PC-3 (cell line): Measurements from ENCODE around the gene MPP2. TPM values are rescaled to one million over a fixed set of nuclear protein-coding genes. Genes with fewer than 3 reads are reported as not detected.
"Not testable (repeated sequence)": the region's sequence is repeated elsewhere in the genome, so short reads cannot be mapped to it uniquely, and the experiment has no call there.

Experiments used
- ATAC-seq: fragments of 200-7000 bp; cut with Tn5 transposase; 2 replicates; pipeline ENCODE4 v1.9.1; 2020; ENCODE audit warnings: mild to moderate bottlenecking, moderate library complexity
- BruUV-seq: library from RNA; stranded (reverse); fragments of 400-500 nt; replicated peaks from 2 replicates; lab custom pipeline; 2021; lab: Mats Ljungman, UMichigan
- CTCF ChIA-PET: fragments of 300-600 bp; sonication (Branson Sonifier 250); formaldehyde crosslinking; loops from one replicate; lab custom pipeline; 2022; ENCODE audit warnings: antibody characterized with exemption; lab: Charles Lee
- POLR2A ChIA-PET: fragments of 300-600 bp; sonication (Branson Sonifier 250); formaldehyde crosslinking; loops from one replicate; lab custom pipeline; 2022; ENCODE audit warnings: antibody characterized with exemption; ENCODE audit not compliant: unreplicated experiment; lab: Charles Lee
- DNase-seq: peaks from one replicate; pipeline ENCODE4 v3.0.0-alpha.2; 2015
- H2AFZ ChIP-seq: fragments of 300-600 bp; sonication (generic); 2 replicates; pipeline ENCODE4 v1.6.0; 2016; ENCODE audit warnings: antibody characterized with exemption, low read length
- H3F3A ChIP-seq: fragments of 300-600 bp; sonication (generic); one replicate; pipeline ENCODE4 v1.6.0; 2017; ENCODE audit warnings: antibody characterized with exemption, low read length, control low read depth, mild to moderate bottlenecking; ENCODE audit not compliant: unreplicated experiment
- H3K27ac ChIP-seq: fragments of 300-600 bp; sonication (generic); 2 replicates; pipeline ENCODE4 v1.5.1; 2016; ENCODE audit warnings: mild to moderate bottlenecking, low read length
- H3K27me3 ChIP-seq: fragments of 300-600 bp; sonication (generic); 2 replicates; pipeline ENCODE4 v1.6.1; 2016; ENCODE audit warnings: low read length, mixed read lengths
- H3K36me3 ChIP-seq: fragments of 300-600 bp; sonication (generic); 2 replicates; pipeline ENCODE4 v1.6.1; 2016; ENCODE audit warnings: low read depth, mixed run types, low read length, mixed read lengths
- H3K4me1 ChIP-seq: fragments of 300-600 bp; sonication (generic); 2 replicates; pipeline ENCODE4 v1.5.1; 2016; ENCODE audit warnings: low read length; ENCODE audit not compliant: insufficient read depth
- H3K4me2 ChIP-seq: fragments of 300-600 bp; sonication (generic); 2 replicates; pipeline ENCODE4 v1.6.0; 2016; ENCODE audit warnings: low read length
- H3K4me3 ChIP-seq: fragments of 300-600 bp; sonication (generic); 2 replicates; pipeline ENCODE4 v1.5.1; 2016; ENCODE audit warnings: mild to moderate bottlenecking, low read length, mixed read lengths
- H3K79me2 ChIP-seq: fragments of 300-600 bp; sonication (generic); 2 replicates; pipeline ENCODE4 v1.6.1; 2017; ENCODE audit warnings: low read length, mixed read lengths
- H3K9ac ChIP-seq: fragments of 300-600 bp; sonication (generic); 2 replicates; pipeline ENCODE4 v1.6.0; 2016; ENCODE audit warnings: mild to moderate bottlenecking, low read length
- H3K9me2 ChIP-seq: fragments of 300-600 bp; sonication (generic); replicated peaks from 2 replicates; pipeline ENCODE4 v1.6.1; 2016; ENCODE audit warnings: mixed run types, low read length, mixed read lengths
- H3K9me3 ChIP-seq: fragments of 300-600 bp; sonication (generic); 2 replicates; pipeline ENCODE4 v1.6.1; 2016; ENCODE audit warnings: low read length, mixed read lengths
- H4K20me1 ChIP-seq: fragments of 300-600 bp; sonication (generic); 2 replicates; pipeline ENCODE4 v1.6.1; 2016; ENCODE audit warnings: low read length, mixed read lengths
- EZH2 ChIP-seq: fragments of 300-600 bp; sonication (generic); IDR thresholded peaks from one replicate; pipeline ENCODE4 v1.6.1; 2017; ENCODE audit warnings: antibody characterized with exemption, mild to moderate bottlenecking, low read length; ENCODE audit not compliant: unreplicated experiment
- EZH2phosphoT487 ChIP-seq: fragments of 300-600 bp; sonication (generic); IDR thresholded peaks from 2 replicates; pipeline ENCODE4 v1.6.1; 2018; ENCODE audit warnings: mild to moderate bottlenecking, antibody characterized with exemption, low read length, borderline replicate concordance
- intact Hi-C: fragments of 100-400 bp; cut with micrococcal nuclease; formaldehyde crosslinking; loops from 2 replicates; pipeline ENCODE4 v1.9.0; 2023
- total RNA-seq: library from RNA; depleted of rRNA; stranded (reverse); fragments of >200 nt; gene quantifications from 2 replicates; pipeline ENCODE4 v1.2.3, GENCODE V29; 2014
- TF ChIP-seq, protein P1 (sequence below): fragments of 300-600 bp; sonication (generic); conservative IDR thresholded peaks from 2 replicates; pipeline ENCODE4 v1.5.1; 2017; ENCODE audit warnings: antibody characterized with exemption, low read depth, mild to moderate bottlenecking, low read length

MPP2 gene
- total RNA-seq, 1 experiment from 2014 or later, result 8.2 TPM

DNA sequence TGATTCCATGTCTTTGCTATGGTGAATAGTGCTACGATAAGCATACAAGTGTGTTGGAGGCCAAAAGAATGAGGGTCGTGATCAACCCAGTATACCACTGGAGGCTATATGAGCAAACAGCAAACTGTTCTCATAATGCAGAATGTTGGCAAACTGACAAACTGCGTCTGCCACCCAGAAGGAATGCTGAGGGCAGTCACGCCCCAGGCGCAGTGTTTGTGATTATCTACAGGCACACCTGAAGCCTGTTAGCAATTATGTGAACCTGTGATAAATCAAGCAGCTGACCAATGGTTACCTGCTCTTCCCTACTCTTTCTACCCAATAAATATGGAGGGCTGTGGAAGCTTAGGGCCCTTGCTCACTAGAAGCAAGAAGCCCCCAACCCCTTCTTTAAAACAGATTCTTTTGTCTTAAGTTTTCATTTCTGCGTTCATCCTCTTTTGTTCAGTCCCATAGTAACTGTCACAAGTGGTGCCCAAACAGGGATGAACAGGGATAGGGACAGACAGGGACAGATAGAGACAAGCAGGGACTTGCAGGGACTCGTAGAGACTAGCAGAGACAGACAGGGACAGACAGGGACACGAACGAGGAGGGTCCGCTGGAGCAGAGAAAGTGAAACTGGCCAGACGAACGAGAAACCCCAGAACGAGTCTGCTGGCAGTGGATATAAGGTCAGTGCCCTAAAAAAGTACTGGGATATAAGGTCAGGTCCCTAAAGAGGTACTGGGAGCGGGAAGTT lies 35.2 kb downstream of the MPP2 start:
- DNase-seq, result peak; percentile 36
- intact Hi-C loops, result no loop called here
- CTCF ChIA-PET, result no interaction called here
- H3F3A ChIP-seq, result no peaks in the 10 kb centered on the region
- no peak overlapping the region for H3K27ac ChIP-seq
- no peak for ATAC-seq
- H3K27me3 ChIP-seq, result peaks cover 25% of the 10 kb centered on the region
- H2AFZ ChIP-seq, result no peak overlapping the region
- TF ChIP-seq, protein P1, sequence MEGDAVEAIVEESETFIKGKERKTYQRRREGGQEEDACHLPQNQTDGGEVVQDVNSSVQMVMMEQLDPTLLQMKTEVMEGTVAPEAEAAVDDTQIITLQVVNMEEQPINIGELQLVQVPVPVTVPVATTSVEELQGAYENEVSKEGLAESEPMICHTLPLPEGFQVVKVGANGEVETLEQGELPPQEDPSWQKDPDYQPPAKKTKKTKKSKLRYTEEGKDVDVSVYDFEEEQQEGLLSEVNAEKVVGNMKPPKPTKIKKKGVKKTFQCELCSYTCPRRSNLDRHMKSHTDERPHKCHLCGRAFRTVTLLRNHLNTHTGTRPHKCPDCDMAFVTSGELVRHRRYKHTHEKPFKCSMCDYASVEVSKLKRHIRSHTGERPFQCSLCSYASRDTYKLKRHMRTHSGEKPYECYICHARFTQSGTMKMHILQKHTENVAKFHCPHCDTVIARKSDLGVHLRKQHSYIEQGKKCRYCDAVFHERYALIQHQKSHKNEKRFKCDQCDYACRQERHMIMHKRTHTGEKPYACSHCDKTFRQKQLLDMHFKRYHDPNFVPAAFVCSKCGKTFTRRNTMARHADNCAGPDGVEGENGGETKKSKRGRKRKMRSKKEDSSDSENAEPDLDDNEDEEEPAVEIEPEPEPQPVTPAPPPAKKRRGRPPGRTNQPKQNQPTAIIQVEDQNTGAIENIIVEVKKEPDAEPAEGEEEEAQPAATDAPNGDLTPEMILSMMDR, result no peak
- TF ChIP-seq EZH2phosphoT487 (no peak), EZH2 (no peak)
- H3K9ac ChIP-seq, result no peak overlapping the region
- no peaks in the 10 kb centered on the region for H3K36me3 ChIP-seq
- H3K4me3 ChIP-seq, result no peak overlapping the region
- H3K4me1 ChIP-seq, result no peaks in the 10 kb centered on the region
- no peaks in the 10 kb centered on the region for H3K9me2 ChIP-seq
- POLR2A ChIA-PET, result no interaction called here
- no peaks in the 10 kb centered on the region for H3K9me3 ChIP-seq
- no peaks in the 10 kb centered on the region for H3K79me2 ChIP-seq
- H3K4me2 ChIP-seq, result peak overlapping the region; percentile 36
- BruUV-seq, result no TSS peak
- no peaks in the 10 kb centered on the region for H4K20me1 ChIP-seq

DNA sequence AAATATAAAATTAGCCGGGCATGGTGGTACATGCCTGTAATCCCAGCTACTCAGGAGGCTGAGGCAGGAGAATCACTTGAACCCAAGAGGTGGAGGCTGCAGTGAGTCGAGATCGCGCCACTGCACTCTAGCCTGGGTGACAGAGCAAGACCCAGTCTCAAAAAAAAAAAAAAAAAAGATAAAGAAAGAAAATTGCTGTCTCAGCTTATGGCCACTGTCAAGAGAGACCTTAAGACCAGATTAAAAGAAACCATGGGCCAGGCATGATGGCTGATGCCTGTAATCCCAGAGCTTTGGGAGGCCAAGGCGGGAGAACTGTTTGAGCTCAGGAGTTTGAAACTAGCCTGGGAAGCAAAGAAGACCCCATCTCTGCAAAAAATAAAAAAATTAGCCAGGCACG lies 38.3 kb downstream of the MPP2 start:
- POLR2A ChIA-PET, ATAC-seq, H3K4me1 ChIP-seq, intact Hi-C loops, H3K9me2 ChIP-seq, CTCF ChIA-PET, H3K4me2 ChIP-seq, DNase-seq, BruUV-seq, H3K4me3 ChIP-seq, H3K79me2 ChIP-seq, H3K36me3 ChIP-seq, H3K27ac ChIP-seq, H3K9me3 ChIP-seq, H2AFZ ChIP-seq, H3F3A ChIP-seq, H4K20me1 ChIP-seq, H3K9ac ChIP-seq: not testable (repeated sequence)
- peaks cover 50% of the 10 kb centered on the region for H3K27me3 ChIP-seq

DNA sequence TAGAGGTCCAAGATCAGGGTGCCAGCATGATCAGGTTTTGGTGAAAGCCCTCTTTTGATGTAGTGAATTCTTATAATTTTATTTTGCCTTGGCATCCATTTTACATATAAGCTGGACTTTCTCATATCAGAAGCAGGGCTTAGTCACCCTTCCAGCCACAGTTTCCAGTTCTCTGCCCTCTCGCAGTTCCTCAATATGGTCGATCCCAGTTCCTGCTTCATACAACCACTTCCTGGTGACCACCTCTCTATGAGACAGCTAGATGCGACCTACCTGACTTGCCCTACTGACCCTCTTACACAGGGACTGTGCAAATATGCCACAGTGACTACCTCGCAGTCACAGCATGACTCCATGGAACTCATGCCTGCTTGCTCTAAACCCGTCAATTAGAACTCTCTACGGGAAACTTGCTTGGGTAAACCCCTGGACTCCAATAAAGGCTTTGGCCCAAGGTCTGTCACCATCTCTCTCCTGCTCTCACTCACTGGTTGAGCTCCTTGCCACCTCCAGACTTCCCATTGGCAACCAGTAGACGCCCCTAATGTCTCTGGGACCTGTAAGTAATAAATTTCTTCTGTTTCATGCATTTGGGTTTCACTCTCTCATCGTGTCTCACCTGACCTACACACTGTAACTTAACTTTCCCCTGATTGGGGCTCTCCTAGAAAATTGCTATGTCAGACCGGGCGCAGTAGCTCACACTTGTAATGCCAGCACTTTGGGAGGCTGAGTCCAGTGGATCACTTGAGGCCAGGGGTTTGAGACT lies 38.9 kb downstream of the MPP2 start:
- Histone ChIP-seq H3F3A (no peaks in the 10 kb centered on the region), H3K4me2 (no peak overlapping the region), H3K9me3 (no peaks in the 10 kb centered on the region), H3K36me3 (no peaks in the 10 kb centered on the region), H3K4me1 (no peaks in the 10 kb centered on the region), H3K9me2 (no peaks in the 10 kb centered on the region), H3K4me3 (no peak overlapping the region), H4K20me1 (no peaks in the 10 kb centered on the region), H3K27me3 (peaks cover 56% of the 10 kb centered on the region), H3K27ac (no peak overlapping the region), H2AFZ (no peak overlapping the region), H3K79me2 (no peaks in the 10 kb centered on the region), H3K9ac (no peak overlapping the region)
- no peak for TF ChIP-seq EZH2phosphoT487
- TF ChIP-seq, protein P1, result no peak
- TF ChIP-seq EZH2, result no peak
- ChIA-PET CTCF (no interaction called here), POLR2A (no interaction called here)
- DNase-seq (no peak), ATAC-seq (no peak)
- no TSS peak for BruUV-seq
- intact Hi-C loops, result no loop called here
